DMS 273 (cell line): Measurements from ENCODE around the gene SHC2.
"Not testable (repeated sequence)": the region's sequence is repeated elsewhere in the genome, so short reads cannot be mapped to it uniquely, and the experiment has no call there.

Experiments used
- DNase-seq: peaks from one replicate; lab custom pipeline; 2025; ENCODE audit not compliant: unreplicated experiment; lab: John Stamatoyannopoulos, UW

The SHC2 gene

GRCh38 chr19:450912-451481 is 9.8 kb downstream of the SHC2 start:
- not testable (repeated sequence) for DNase-seq

DNA sequence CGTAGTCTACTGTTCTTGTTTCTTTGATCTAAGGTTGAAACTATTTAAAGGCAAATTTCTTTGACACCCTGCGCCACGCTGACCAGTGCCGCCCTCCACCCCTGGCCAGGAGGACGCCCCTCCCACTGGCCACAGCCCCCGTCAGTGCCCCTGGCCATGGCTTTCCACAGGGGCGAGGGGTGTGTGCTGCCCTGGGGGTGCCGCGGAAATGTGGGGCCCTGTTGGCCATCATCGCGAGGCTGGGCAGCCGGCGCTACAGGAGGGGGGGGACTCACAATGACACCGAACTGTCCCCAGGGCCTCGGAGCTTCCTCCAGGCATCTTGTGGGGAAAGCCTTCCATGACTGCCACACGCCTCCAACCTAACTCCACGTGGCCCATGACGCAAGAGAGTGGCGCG is 10.9 kb downstream of the SHC2 start:
- DNase-seq, result no peak

DNA sequence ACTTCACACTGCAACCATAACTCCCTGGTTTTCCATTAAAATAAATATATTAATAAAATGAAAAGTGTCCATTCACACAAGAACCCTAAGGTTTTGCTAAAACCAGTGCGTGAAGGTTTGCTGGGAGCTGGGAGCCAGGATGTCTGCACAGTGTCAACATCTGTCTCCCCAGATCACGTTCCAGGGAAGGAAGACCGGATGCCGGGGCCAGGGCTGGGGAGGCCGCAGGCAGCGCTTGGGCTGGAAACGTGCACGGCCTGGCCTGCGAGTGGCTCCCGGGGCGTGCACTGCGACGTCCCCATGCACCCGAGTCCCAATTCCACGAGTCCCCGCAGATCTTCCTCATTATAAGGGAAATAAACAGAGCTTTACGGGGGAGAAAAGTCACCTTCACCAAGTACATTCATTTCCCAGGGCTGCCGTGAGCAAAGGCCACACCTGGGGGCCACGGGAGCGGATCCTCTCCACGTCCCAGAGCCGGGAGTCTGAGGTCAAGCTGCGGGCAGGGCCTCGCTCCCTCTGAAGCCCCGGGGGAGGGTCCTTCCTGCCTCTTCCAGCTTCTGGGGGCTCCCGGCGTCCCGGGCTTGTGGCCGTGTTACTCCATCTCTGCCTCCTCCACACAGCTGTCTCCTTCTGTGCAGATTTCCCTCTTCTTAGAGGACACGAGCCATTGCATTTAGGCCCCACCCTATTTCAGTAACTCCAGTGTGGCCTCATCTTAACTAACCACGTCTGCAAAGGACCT is 12.8 kb downstream of the SHC2 start:
- no peak for DNase-seq

- DNase-seq, result no peak
Observed at GRCh38 chr19:447064-447426, 13.8 kb downstream of the SHC2 start.

- no peak for DNase-seq
Observed at GRCh38 chr19:444677-445210, 16.1 kb downstream of the SHC2 start.

DNA sequence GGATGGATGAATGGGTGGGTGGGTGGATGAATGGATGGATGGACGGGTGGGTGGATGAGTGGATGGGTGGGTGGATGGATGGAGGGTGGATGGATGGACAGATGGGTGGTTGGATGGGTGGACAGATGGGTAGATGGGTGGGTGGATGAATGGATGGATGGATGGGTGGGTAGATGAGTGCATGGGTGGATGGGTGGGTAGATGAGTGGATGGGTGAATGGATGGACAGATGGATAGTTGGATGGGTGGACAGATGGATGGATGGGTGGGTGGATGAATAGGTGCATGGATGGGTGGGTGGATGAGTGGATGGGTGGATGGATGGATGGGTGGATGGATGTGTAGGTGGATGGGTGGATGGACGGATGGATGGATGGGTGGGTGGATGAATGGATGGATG is 17.8 kb downstream of the SHC2 start:
- no peak for DNase-seq

DNA sequence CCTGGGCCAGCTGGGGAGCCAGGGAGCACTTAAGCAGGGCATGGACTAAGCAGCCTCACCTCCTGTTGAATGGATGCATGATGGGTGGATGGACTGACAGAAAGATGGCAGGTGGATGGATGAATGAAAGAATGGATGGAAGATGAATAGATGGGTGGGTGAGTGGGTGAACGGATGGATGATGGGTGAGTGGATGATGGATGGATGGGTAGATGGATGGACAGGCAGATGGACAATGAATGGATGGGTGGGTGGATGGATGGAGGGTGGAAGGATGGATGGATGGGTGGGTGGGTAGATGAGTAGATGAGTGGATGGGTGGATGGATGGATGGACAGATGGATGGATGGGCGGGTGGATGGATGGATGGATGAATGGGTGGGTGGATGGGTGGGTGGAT is 18.7 kb downstream of the SHC2 start:
- DNase-seq, result no peak

- no peak for DNase-seq
Observed at GRCh38 chr19:441213-441836, 19.5 kb downstream of the SHC2 start.

GRCh38 chr19:440391-441212 is 20.2 kb downstream of the SHC2 start:
- no peak for DNase-seq

DNA sequence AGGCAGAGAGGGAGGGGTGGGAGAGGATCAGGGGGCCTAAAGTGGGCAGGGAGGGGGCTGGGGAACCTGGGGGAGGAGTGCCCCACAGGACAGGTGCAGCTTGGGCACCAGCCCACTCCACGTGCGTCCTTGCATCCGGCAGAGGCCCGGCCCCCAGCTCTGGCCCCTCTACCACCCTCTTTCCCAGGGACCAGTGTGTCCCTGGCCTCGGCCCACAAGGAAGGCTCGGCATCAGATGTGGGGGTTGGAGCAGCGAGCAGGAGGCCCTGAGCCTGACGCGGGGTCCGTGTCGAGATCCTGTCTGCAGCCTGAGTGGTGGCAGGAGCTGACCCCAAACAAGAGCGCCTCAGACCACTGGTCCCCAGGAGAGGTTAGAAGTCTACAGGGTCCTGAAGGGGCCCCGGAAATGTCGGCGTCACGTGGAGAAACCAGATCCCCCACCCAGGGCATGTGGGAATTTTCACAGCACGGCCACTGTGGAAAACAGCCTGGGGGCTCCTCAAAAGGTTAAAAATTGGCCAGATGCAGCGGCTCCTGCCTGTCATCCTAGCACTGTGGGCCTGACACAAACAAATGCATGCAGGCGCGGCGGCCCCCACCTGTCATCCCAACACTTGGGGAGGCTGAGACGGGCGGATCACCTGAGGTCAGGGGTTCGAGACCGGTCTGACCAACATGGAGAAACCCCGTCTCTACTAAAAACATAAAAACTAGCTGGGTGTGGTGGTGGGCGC is 21.5 kb downstream of the SHC2 start:
- no peak for DNase-seq

DNA sequence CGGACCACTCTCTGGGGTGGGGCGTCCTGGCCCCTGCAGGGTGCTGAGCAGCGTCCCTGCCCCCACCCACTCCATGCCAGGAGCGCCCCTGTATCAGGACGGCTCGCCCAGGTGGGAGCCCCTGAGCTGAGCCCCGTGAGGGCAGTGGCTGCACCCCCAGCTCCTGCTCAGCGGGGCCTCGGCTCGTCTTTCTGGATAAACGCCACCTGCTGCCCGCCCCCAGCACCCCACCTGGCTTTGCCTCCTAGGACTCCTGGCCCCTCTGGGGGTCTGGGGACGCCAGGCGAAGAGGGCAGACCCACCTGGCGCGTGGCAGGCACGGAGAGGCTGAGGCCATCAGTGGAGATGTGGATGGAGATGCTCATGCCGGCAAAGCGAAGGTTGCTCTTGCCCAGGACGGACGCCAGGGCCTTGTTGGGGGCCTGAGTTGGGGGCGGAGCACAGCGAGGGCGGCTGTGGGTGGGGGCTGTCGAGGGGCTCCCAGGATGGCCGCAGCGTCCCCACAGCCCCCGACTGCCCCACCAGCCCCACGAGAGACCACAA is 22.3 kb downstream of the SHC2 start:
- no peak for DNase-seq

DNA sequence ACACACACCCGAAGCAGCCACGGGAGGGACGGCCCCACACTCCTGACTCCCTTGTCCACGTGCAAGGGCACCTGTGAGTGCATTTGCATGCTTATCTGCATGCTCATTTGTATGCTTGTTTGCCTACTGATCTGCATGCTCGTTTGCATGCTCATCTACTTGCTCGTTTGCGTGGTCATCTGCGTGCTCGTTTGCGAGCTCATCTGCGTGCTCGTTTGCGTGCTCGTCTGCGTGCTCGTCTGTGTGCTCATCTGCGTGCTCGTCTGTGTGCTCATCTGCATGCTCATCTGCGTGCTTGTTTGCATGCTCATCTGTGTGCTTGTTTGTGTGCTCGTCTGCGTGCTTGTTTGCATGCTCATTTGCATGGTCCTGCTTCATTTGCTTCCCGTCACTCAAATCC is 23.8 kb downstream of the SHC2 start:
- no peak for DNase-seq

DNA sequence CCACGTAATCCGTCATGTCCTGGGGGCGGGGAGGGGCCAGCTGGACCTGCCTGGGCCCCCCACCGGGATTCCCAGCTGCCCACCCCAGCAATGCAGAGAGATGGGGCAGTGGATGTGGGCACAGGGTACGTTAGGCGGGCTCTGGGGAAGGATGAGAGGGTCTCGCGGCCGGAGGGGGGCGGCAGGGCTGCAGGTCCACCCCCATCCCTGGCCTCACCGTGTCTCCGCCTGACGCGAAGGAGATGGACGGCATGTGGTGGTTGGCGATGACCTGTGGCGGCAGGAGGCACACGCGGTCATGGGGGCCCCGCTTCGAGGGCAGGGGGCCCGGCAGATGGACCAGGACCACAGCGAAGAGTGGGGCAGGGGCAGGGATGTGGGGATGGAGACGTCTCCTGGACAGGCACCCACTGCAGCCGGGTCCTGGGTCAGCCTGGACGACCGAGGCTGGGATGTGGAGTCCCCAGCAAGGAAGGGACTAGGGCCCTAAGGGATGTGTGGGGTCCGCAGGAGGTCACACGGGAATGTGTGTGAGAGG is 24.4 kb downstream of the SHC2 start:
- DNase-seq, result no peak

DNA sequence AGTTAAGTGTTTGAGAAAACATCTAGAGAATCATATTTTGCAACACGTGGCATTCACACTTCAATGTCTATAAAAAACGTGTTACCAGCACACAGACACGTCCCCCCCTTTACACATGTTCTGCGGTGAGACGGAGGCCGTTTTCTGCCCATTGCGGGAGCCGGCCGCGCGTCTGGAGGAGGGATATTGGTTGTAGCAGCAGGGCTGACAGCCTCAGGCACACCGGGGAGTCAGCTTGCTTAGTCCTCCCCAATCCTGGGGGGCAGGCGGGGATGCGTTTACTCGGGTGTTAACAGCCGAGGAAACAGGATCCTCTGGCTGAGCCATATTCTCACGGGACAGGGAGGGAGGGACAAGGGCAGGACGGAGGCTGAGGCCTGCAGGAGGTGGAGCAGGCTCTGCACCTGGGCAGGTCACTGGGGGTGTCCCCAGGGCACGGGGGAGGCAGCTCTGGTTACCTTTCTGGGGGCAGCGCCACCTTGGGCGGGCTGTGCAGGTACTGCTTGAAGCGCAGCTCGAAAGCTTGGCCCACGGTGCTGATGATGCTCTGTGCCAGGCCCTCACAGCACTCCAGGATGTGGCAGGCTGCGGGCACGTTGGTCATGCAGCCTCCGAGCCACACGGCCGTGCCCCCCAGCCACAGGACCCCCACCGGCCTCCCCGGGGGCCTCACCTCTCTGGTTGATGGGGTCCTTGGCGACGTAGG is 25.0 kb downstream of the SHC2 start:
- no peak for DNase-seq

DNA sequence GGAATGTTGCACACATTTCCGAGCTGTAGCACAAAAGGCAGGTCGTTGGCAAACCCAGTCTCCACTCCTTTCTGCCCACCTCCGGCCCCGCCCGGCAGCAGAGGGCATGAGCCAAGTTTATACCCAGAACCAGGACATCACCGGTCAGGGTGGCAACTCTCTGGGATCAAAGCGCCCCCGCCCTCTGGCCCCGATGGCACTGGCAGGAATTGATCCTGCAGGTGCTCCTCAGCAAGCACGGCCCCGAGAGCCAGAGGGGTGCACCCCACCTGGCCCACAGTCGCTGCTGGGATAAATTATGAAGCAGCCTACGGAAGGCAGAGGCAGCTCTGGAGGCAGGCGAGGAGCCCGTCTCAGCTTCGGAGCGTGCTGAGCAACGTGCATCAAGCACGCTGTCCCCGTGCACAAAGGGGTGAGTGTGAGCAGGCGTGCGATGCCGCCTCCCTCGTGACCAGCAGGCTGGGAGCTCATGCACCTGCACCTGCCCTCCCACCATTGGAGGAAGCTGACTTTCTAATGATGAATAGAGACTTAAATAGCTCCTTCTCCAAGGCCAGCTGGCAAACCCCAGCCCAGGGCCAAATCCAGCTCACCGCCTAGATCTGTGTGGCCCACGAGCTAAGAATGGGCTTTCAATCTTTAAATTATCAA is 25.7 kb downstream of the SHC2 start:
- no peak for DNase-seq

DNA sequence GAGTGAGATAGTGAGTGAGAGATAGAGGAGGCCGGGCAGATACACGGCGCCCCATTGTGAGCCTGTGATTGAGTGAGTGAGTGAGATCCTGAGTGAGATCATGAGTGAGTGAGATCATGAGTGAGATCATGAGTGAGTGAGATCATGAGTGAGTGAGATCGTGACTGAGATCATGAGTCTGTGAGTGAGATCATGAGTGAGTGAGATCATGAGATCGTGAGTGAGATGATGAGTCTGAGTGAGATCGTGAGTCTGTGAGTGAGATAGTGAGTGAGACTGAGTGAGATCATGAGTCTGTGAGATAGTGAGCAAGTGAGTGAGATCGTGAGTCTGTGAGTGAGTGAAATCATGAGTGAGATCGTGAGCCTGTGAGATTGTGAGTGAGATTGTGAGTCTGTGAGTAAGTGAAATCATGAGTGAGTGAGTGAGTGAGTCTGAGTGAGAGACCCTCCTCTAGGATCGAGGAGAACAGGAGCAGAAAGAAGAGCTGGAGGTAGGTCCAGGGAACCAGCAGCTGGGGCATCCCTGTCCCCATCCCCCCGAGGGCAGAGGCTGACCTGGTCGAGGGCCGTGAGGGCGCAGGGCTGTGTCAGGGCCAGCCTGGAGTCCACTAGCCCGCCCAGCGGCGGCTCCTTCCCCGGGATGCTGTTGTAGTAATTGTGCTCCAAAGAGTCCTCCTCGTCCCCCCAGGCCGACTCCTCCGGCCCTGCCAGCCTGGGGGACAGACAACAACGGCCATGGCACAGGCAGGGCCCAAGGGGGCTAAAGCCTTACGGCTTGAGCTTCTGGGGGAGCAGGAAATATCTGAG is 26.5 kb downstream of the SHC2 start:
- DNase-seq, result no peak

- DNase-seq, result no peak
Observed at GRCh38 chr19:430701-431100, 30.1 kb downstream of the SHC2 start.

- no peak for DNase-seq
Observed at GRCh38 chr19:428149-428548, 32.7 kb downstream of the SHC2 start.
